ENCODE measurements around the gene CHRNA9.
"Not testable (repeated sequence)": the region's sequence is repeated elsewhere in the genome, so short reads cannot be mapped to it uniquely, and the experiment has no call there.

CHRNA9 gene

GRCh38 chr4:40380647-40381046, 45.5 kb downstream of the CHRNA9 start:
- DNase-seq (ENCODE audit: low spot score), result no peak
- in situ Hi-C loops (cut with MboI; ENCODE audit: low pct_unique_long_range_greater_than_20kb, low sequenced_read_pairs, unreplicated experiment), result no loop called here
- TF ChIP-seq CTCF (IDR thresholded peaks at IDR 0.05; ENCODE audit: extremely low read depth, insufficient read depth, missing control alignments), result no peak

GRCh38 chr4:40388239-40388638, 53.1 kb downstream of the CHRNA9 start:
- in situ Hi-C loops (cut with MboI; ENCODE audit: low pct_unique_long_range_greater_than_20kb, low sequenced_read_pairs, unreplicated experiment), result no loop called here
- no peak for DNase-seq (ENCODE audit: low spot score)

GRCh38 chr4:40389986-40390385, 54.9 kb downstream of the CHRNA9 start:
- TF ChIP-seq CTCF (IDR thresholded peaks at IDR 0.05; ENCODE audit: extremely low read depth, insufficient read depth, missing control alignments), result no peak
- no peak for DNase-seq (ENCODE audit: low spot score)
- in situ Hi-C loops (cut with MboI; ENCODE audit: low pct_unique_long_range_greater_than_20kb, low sequenced_read_pairs, unreplicated experiment), result no loop called here

More at GRCh38 chr4:40388239-40388638, 53.1 kb downstream of the CHRNA9 start:
- no peak for TF ChIP-seq CTCF (IDR thresholded peaks at IDR 0.05; ENCODE audit: extremely low read depth, insufficient read depth, missing control alignments)

- in situ Hi-C loops (cut with MboI; ENCODE audit: low pct_unique_long_range_greater_than_20kb, low sequenced_read_pairs, unreplicated experiment), result not testable (repeated sequence)
These were observed 57.1 kb downstream of the CHRNA9 start for GRCh38 chr4:40392241-40392640.

GRCh38 chr4:40394236-40394635, 59.1 kb downstream of the CHRNA9 start:
- TF ChIP-seq CTCF (IDR thresholded peaks at IDR 0.05; ENCODE audit: extremely low read depth, insufficient read depth, missing control alignments), result no peak
- in situ Hi-C loops (cut with MboI; ENCODE audit: low pct_unique_long_range_greater_than_20kb, low sequenced_read_pairs, unreplicated experiment), result no loop called here
- DNase-seq (ENCODE audit: low spot score), result no peak

More at GRCh38 chr4:40392241-40392640, 57.1 kb downstream of the CHRNA9 start:
- DNase-seq (ENCODE audit: low spot score), result not testable (repeated sequence)

GRCh38 chr4:40395166-40395900, 60.2 kb downstream of the CHRNA9 start:
- no peak for TF ChIP-seq CTCF (IDR thresholded peaks at IDR 0.05; ENCODE audit: extremely low read depth, insufficient read depth, missing control alignments)
- in situ Hi-C loops (cut with MboI; ENCODE audit: low pct_unique_long_range_greater_than_20kb, low sequenced_read_pairs, unreplicated experiment), result no loop called here
- no peak for DNase-seq (ENCODE audit: low spot score)

GRCh38 chr4:40395908-40396793, 61.0 kb downstream of the CHRNA9 start:
- in situ Hi-C loops (cut with MboI; ENCODE audit: low pct_unique_long_range_greater_than_20kb, low sequenced_read_pairs, unreplicated experiment), result no loop called here
- no peak for TF ChIP-seq CTCF (IDR thresholded peaks at IDR 0.05; ENCODE audit: extremely low read depth, insufficient read depth, missing control alignments)
- DNase-seq (ENCODE audit: low spot score), result no peak

All from GM13977 (cell line).